GM12878 (cell line): Measurements from ENCODE around the gene ASCC1. TPM values are rescaled to one million over a fixed set of nuclear protein-coding genes. Genes with fewer than 3 reads are reported as not detected.

Experiments
- ATAC-seq: fragments of 200-7000 bp; cut with Tn5 transposase; 3 replicates; pipeline ENCODE4 v1.9.1; 2020; ENCODE audit warnings: mild to moderate bottlenecking, moderate library complexity
- BruUV-seq: library from RNA; stranded (reverse); fragments of 400-500 nt; replicated peaks from 2 replicates; lab custom pipeline; 2021; lab: Mats Ljungman, UMichigan
- CTCF ChIA-PET: fragments of 300-600 bp; sonication (Branson Sonifier 250); formaldehyde crosslinking; extraction: SDS; loops from one replicate; lab custom pipeline; 2021; ENCODE audit warnings: inconsistent platforms; lab: Yijun Ruan, JAX
- POLR2A ChIA-PET: fragments of 350-600 bp; formaldehyde crosslinking; extraction: SDS; loops from one replicate; lab custom pipeline; 2021; ENCODE audit warnings: inconsistent platforms; lab: Charles Lee
- RAD21 ChIA-PET: fragments of 300-600 bp; sonication (Branson Sonifier 250); formaldehyde crosslinking; loops from one replicate; lab custom pipeline; 2023; ENCODE audit warnings: antibody characterized with exemption; ENCODE audit not compliant: unreplicated experiment; lab: Charles Lee
- SMC1A ChIA-PET: fragments of 300-600 bp; sonication (Branson Sonifier 250); formaldehyde crosslinking; loops from one replicate; lab custom pipeline; 2023; ENCODE audit not compliant: unreplicated experiment, uncharacterized antibody; lab: Charles Lee
- DNase-seq: peaks from one replicate; pipeline ENCODE4 v3.0.0-alpha.2; 2011; ENCODE audit warnings: low read depth, low spot score
- FAIRE-seq: peaks from 3 replicates; lab custom pipeline; 2011; peaks lifted over from hg19 to GRCh38; lab: Jason Lieb, UNC
- H2AFZ ChIP-seq: 2 replicates; pipeline ENCODE4 v1.6.0; 2011; ENCODE audit warnings: low read depth, low read length, control low read depth; ENCODE audit not compliant: control insufficient read depth
- H3K27ac ChIP-seq: 2 replicates; pipeline ENCODE4 v1.5.1; 2011; ENCODE audit warnings: control low read depth; ENCODE audit not compliant: control insufficient read depth, insufficient read depth
- H3K27me3 ChIP-seq, 2 experiments: replicated peaks in 1 of 2; 2 replicates each; pipeline versions ENCODE4 v1.6.0 to v1.6.1; 2011; ENCODE audit warnings: low read length in 1 of 2; ENCODE audit not compliant: control insufficient read depth in 2 of 2, insufficient read depth in 2 of 2
- H3K36me3 ChIP-seq, 2 experiments: 2 replicates each; pipeline ENCODE4 v1.5.1; 2011; ENCODE audit warnings: low read length in 1 of 2; ENCODE audit not compliant: control insufficient read depth in 2 of 2, insufficient read depth in 2 of 2
- H3K4me1 ChIP-seq: 2 replicates; pipeline ENCODE4 v1.6.1; 2011; ENCODE audit warnings: mild to moderate bottlenecking, low read length, moderate library complexity, mixed read lengths; ENCODE audit not compliant: control insufficient read depth, insufficient read depth
- H3K4me2 ChIP-seq: 2 replicates; pipeline ENCODE4 v1.6.0; 2011; ENCODE audit warnings: control low read depth; ENCODE audit not compliant: control insufficient read depth, insufficient read depth
- H3K4me3 ChIP-seq: fragments of 200-600 bp; sonication (generic); 2 replicates; pipeline ENCODE4 v1.5.1; 2016
- H3K79me2 ChIP-seq: 2 replicates; pipeline ENCODE4 v1.6.0; 2011; ENCODE audit warnings: low read length; ENCODE audit not compliant: control insufficient read depth, insufficient read depth
- H3K9ac ChIP-seq: 2 replicates; pipeline ENCODE4 v1.8.0; 2011; ENCODE audit warnings: low read length, control low read depth, mixed read lengths; ENCODE audit not compliant: control insufficient read depth, insufficient read depth
- H3K9me3 ChIP-seq: replicated peaks from 3 replicates; pipeline ENCODE4 v1.5.1; 2011; ENCODE audit warnings: mild to moderate bottlenecking, low read length; ENCODE audit not compliant: control insufficient read depth, insufficient read depth
- H4K20me1 ChIP-seq: 2 replicates; pipeline ENCODE4 v1.6.0; 2011; ENCODE audit not compliant: control insufficient read depth, insufficient read depth
- CBFB ChIP-seq: IDR thresholded peaks from 2 replicates; pipeline ENCODE4 v1.6.1; 2016; ENCODE audit warnings: antibody characterized with exemption, low read depth
- CEBPZ ChIP-seq: fragments of 150-350 bp; IDR thresholded peaks from 2 replicates; pipeline ENCODE4 v1.6.1; 2016; ENCODE audit warnings: low read depth, low read length
- FOXM1 ChIP-seq: IDR thresholded peaks from 2 replicates; pipeline ENCODE4 v1.6.1; 2012; ENCODE audit warnings: low read depth, mild to moderate bottlenecking, inconsistent platforms, low read length, moderate library complexity
- HCFC1 ChIP-seq: fragments of 150-350 bp; IDR thresholded peaks from 2 replicates; pipeline ENCODE4 v1.6.1; 2014; ENCODE audit warnings: low read length
- HSF1 ChIP-seq: fragments of 150-350 bp; IDR thresholded peaks from 2 replicates; pipeline ENCODE4 v1.6.1; 2014; ENCODE audit warnings: mild to moderate bottlenecking, low read depth, low read length
- IKZF2 ChIP-seq, 2 experiments: fragments of 450-650 bp; IDR thresholded peaks; 2 replicates each; pipeline ENCODE4 v1.6.1; 2017; ENCODE audit warnings: mild to moderate bottlenecking in 2 of 2, moderate library complexity in 2 of 2
- MTA3 ChIP-seq: IDR thresholded peaks from 2 replicates; pipeline ENCODE4 v1.6.1; 2012; ENCODE audit warnings: low read length, inconsistent platforms, borderline replicate concordance
- NKRF ChIP-seq: fragments of 450-650 bp; conservative IDR thresholded peaks from 2 replicates; pipeline ENCODE4 v1.6.1; 2017; ENCODE audit warnings: mild to moderate bottlenecking, moderate library complexity
- RBBP5 ChIP-seq: fragments of 200-600 bp; sonication (generic); conservative IDR thresholded peaks from 2 replicates; pipeline ENCODE4 v1.6.1; 2016
- WGBS: methylation state at CpG from one replicate; pipeline ENCODE4 v1.1.6; 2016; ENCODE audit warnings: low lambda C conversion rate; ENCODE audit not compliant: insufficient replicate concordance, insufficient coverage; ENCODE audit errors: missing lambda C conversion rate; 5-methylcytosine and 5-hydroxymethylcytosine counted together
- in situ Hi-C: fragments of 300-500 bp; cut with MboI; formaldehyde crosslinking; loops from 9 replicates; pipeline ENCODE4 v1.14.3; 2018; ENCODE audit warnings: mixed read lengths
- intact Hi-C: fragments of 100-400 bp; cut with micrococcal nuclease; formaldehyde crosslinking; loops from one replicate; pipeline ENCODE4 v1.14.2; 2022; ENCODE audit not compliant: unreplicated experiment
- polyA plus RNA-seq, 11 experiments: library from polyadenylated mRNA; depleted of rRNA in 4 of 11; unstranded in 6 of 11; stranded (reverse) in 5 of 11; fragments of >200 nt; fragmentation: Nextera tagmentation in 4 of 11; fragmentation: Illumina TruSeq in 1 of 11; extraction: Ambion mirVana in 4 of 11; extraction: Trizol in 1 of 11; gene quantifications; 1 replicate in 1 of 11; 2 replicates in 10 of 11; pipeline versions ENCODE4 v1.2.1 to v1.2.3, GENCODE V29; 2011 to 2016; ENCODE audit warnings: inconsistent platforms in 2 of 11, missing spikeins in 2 of 11, low read depth in 1 of 11
- total RNA-seq, 4 experiments: library from RNA; depleted of rRNA in 3 of 4; stranded (reverse); fragments of >200 nt in 3 of 4; fragmentation: Illumina TruSeq in 1 of 4; extraction: Trizol in 1 of 4; gene quantifications; 2 replicates each; pipeline versions ENCODE4 v1.2.1 to v1.2.3, GENCODE V29; 2013 to 2021
- TF ChIP-seq, protein P1 (sequence below): fragments of 450-650 bp; IDR thresholded peaks from 2 replicates; pipeline ENCODE4 v1.6.1; 2017; ENCODE audit warnings: mild to moderate bottlenecking, moderate library complexity

ASCC1 gene
- total and polyA plus RNA-seq, 10 of the 15 experiments (the other 5 are each of a cell fraction or from before 2014, with no cell fraction given) = 23.3 to 80.6 (median 42.8) TPM

GRCh38 chr10:72257051-72257892 lies 41.2 kb upstream of the ASCC1 start:
- Histone ChIP-seq H3K4me3 (no peak overlapping the region), H3K9me3 (no peaks in the 10 kb centered on the region), H4K20me1 (no peaks in the 10 kb centered on the region), H3K27ac (peak overlapping the region; percentile 70), H3K36me3 (no peaks in the 10 kb centered on the region), H3K4me2 (peak overlapping the region; percentile 31; the same call in 1 of the 2 replicates), H2AFZ (no peak overlapping the region), H3K27me3 (no peaks in the 10 kb centered on the region), H3K79me2 (peaks cover 2% of the 10 kb centered on the region), H3K9ac (0 out of 2 replicates have a peak overlapping the region, but pooled peaks have one; percentile 1), H3K4me1 (peaks cover 78% of the 10 kb centered on the region)
- ChIA-PET RAD21 (interaction anchor here (0.6 to 13.0 kb wide), 9 partner anchors 11 to 125 kb away, joined by 3 to 200 read pairs (median 73); partner anchors contain the start of genes ANAPC16, ASCC1 and DDIT4), SMC1A (interaction anchor here (0.9 to 21.0 kb wide), 13 partner anchors 10 to 124 kb away, joined by 3 to 275 read pairs (median 8); partner anchors contain the start of genes ASCC1 and DDIT4), CTCF (interaction anchor here (0.6 to 7.6 kb wide), 10 partner anchors 8 to 125 kb away, joined by 3 to 59 read pairs (median 5); partner anchors contain the start of gene DDIT4), POLR2A (interaction anchor here (0.6 to 11.6 kb wide), 9 partner anchors 9 to 126 kb away, joined by 4 to 267 read pairs (median 48); partner anchors contain the start of genes ANAPC16, ASCC1 and DDIT4)
- in situ Hi-C loops (no loop called here), intact Hi-C loops (no loop called here)
- FAIRE-seq (peak; percentile 57), ATAC-seq (peak; percentile 17), DNase-seq (peak; percentile 92)
- no TSS peak for BruUV-seq
- WGBS = 51% methylated on average over 8 of the region's 8 CpGs
- no peak for TF ChIP-seq HCFC1
- no peak for TF ChIP-seq HSF1
- TF ChIP-seq CBFB = no peak
- TF ChIP-seq FOXM1 = peak; percentile 67; the same call in 1 of the 2 replicates
- TF ChIP-seq CEBPZ = no peak
- no peak for TF ChIP-seq RBBP5
- peak; percentile 74; the same call in 1 of the 2 replicates for TF ChIP-seq MTA3
- TF ChIP-seq, protein P1, sequence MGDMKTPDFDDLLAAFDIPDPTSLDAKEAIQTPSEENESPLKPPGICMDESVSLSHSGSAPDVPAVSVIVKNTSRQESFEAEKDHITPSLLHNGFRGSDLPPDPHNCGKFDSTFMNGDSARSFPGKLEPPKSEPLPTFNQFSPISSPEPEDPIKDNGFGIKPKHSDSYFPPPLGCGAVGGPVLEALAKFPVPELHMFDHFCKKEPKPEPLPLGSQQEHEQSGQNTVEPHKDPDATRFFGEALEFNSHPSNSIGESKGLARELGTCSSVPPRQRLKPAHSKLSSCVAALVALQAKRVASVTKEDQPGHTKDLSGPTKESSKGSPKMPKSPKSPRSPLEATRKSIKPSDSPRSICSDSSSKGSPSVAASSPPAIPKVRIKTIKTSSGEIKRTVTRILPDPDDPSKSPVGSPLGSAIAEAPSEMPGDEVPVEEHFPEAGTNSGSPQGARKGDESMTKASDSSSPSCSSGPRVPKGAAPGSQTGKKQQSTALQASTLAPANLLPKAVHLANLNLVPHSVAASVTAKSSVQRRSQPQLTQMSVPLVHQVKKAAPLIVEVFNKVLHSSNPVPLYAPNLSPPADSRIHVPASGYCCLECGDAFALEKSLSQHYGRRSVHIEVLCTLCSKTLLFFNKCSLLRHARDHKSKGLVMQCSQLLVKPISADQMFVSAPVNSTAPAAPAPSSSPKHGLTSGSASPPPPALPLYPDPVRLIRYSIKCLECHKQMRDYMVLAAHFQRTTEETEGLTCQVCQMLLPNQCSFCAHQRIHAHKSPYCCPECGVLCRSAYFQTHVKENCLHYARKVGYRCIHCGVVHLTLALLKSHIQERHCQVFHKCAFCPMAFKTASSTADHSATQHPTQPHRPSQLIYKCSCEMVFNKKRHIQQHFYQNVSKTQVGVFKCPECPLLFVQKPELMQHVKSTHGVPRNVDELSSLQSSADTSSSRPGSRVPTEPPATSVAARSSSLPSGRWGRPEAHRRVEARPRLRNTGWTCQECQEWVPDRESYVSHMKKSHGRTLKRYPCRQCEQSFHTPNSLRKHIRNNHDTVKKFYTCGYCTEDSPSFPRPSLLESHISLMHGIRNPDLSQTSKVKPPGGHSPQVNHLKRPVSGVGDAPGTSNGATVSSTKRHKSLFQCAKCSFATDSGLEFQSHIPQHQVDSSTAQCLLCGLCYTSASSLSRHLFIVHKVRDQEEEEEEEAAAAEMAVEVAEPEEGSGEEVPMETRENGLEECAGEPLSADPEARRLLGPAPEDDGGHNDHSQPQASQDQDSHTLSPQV = peak; percentile 82
- no peak for TF ChIP-seq NKRF
- peak; percentile 99 for TF ChIP-seq IKZF2 (IDR thresholded peaks at IDR 0.05)
